HCT116 (cell line): ENCODE data around the gene TMEM255A. TPM values are rescaled to one million over a fixed set of nuclear protein-coding genes. Genes with fewer than 3 reads are reported as not detected.

Experiments
- ATAC-seq: fragments of 200-7000 bp; cut with Tn5 transposase; 2 replicates; pipeline ENCODE4 v1.9.1; 2020; ENCODE audit warnings: mild to moderate bottlenecking, moderate library complexity
- BruUV-seq: library from RNA; stranded (reverse); fragments of 400-500 nt; replicated peaks from 2 replicates; lab custom pipeline; 2021; lab: Mats Ljungman, UMichigan
- CTCF ChIA-PET: fragments of 300-600 bp; sonication (Branson Sonifier 250); formaldehyde crosslinking; loops from one replicate; lab custom pipeline; 2021; ENCODE audit warnings: antibody characterized with exemption; lab: Charles Lee
- POLR2A ChIA-PET: fragments of 300-600, 350-600 bp; sonication (Branson Sonifier 250); formaldehyde crosslinking; loops from one replicate; lab custom pipeline; 2021; ENCODE audit warnings: antibody characterized with exemption; lab: Charles Lee
- RAD21 ChIA-PET, 2 experiments: fragments of 300-600 bp; sonication (Branson Sonifier 250); formaldehyde crosslinking; loops; one replicate each; lab custom pipeline; 2023; ENCODE audit warnings: low total read pairs in 2 of 2; ENCODE audit not compliant: uncharacterized antibody in 2 of 2, unreplicated experiment in 2 of 2, low non-redundant PET in 1 of 2; lab: Charles Lee
- DNase-seq: peaks from one replicate; pipeline ENCODE4 v3.0.0-alpha.2; 2010; ENCODE audit warnings: low read depth, low spot score
- H2AFZ ChIP-seq: fragments of 200-600 bp; shearing (Covaris generic), sonication (generic); 2 replicates; pipeline ENCODE4 v1.6.1; 2017; ENCODE audit warnings: low read depth, mixed run types, mixed read lengths, antibody characterized with exemption, low read length; ENCODE audit not compliant: poor library complexity, severe bottlenecking
- H3K27ac ChIP-seq: 2 replicates; pipeline ENCODE4 v1.5.1; 2012; ENCODE audit warnings: low read depth, low read length
- H3K27me3 ChIP-seq: fragments of 200-600 bp; sonication (generic); 2 replicates; pipeline ENCODE4 v1.6.1; 2016; ENCODE audit warnings: mixed run types, low read length, mixed read lengths; ENCODE audit not compliant: insufficient read depth
- H3K36me3 ChIP-seq, 2 experiments: fragments of 200-500 bp in 1 of 2; fragments of 200-600 bp in 1 of 2; sonication (Bioruptor generic) in 1 of 2; sonication (generic) in 1 of 2; 2 replicates each; pipeline versions ENCODE4 v1.5.1 to v1.6.1; 2014 to 2016; ENCODE audit warnings: low read length in 2 of 2, inconsistent platforms in 1 of 2, mixed read lengths in 1 of 2, mixed run types in 1 of 2; ENCODE audit not compliant: insufficient read depth in 2 of 2, control insufficient read depth in 1 of 2
- H3K4me1 ChIP-seq, 2 experiments: fragments of 200-600 bp in 1 of 2; sonication (generic) in 1 of 2; 2 replicates each; pipeline versions ENCODE4 v1.5.1 to v1.6.1; 2012 to 2017; ENCODE audit warnings: low read length in 2 of 2, inconsistent platforms in 1 of 2, mild to moderate bottlenecking in 1 of 2, mixed read lengths in 1 of 2, mixed run types in 1 of 2, moderate library complexity in 1 of 2; ENCODE audit not compliant: insufficient read depth in 2 of 2, control insufficient read depth in 1 of 2
- H3K4me2 ChIP-seq: fragments of 200-600 bp; sonication (generic); 2 replicates; pipeline ENCODE4 v1.6.1; 2017; ENCODE audit warnings: mixed run types, low read length, mixed read lengths
- H3K4me3 ChIP-seq, 2 experiments: fragments of 200-600 bp in 1 of 2; sonication (generic) in 1 of 2; replicated peaks in 1 of 2; 2 replicates each; pipeline ENCODE4 v1.5.1; 2011 to 2016; ENCODE audit warnings: low read length in 2 of 2, control low read depth in 1 of 2, low read depth in 1 of 2, mild to moderate bottlenecking in 1 of 2, mixed read lengths in 1 of 2, mixed run types in 1 of 2
- H3K79me2 ChIP-seq: fragments of 200-600 bp; sonication (generic); 2 replicates; pipeline ENCODE4 v1.6.1; 2017; ENCODE audit warnings: mild to moderate bottlenecking, mixed run types, low read length, moderate library complexity, mixed read lengths; ENCODE audit not compliant: insufficient read depth
- H3K9ac ChIP-seq: fragments of 200-600 bp; sonication (generic); 2 replicates; pipeline ENCODE4 v1.6.1; 2016; ENCODE audit warnings: low read length, mixed read lengths
- H3K9me2 ChIP-seq: fragments of 200-600 bp; sonication (generic), shearing (Covaris generic); 2 replicates; pipeline ENCODE4 v1.6.1; 2017; ENCODE audit warnings: mixed run types, mild to moderate bottlenecking, moderate library complexity; ENCODE audit not compliant: insufficient read depth
- H3K9me3 ChIP-seq, 2 experiments: fragments of 200-500 bp in 1 of 2; fragments of 200-600 bp in 1 of 2; sonication (Bioruptor generic) in 1 of 2; sonication (generic) in 1 of 2; 2 replicates each; pipeline ENCODE4 v1.6.1; 2014 to 2017; ENCODE audit warnings: low read length in 2 of 2, mixed read lengths in 2 of 2, inconsistent platforms in 1 of 2, low read depth in 1 of 2, mild to moderate bottlenecking in 1 of 2, mixed run types in 1 of 2, moderate library complexity in 1 of 2; ENCODE audit not compliant: control insufficient read depth in 1 of 2, insufficient read depth in 1 of 2
- H4K20me1 ChIP-seq: fragments of 200-600 bp; sonication (generic), shearing (Covaris generic); 2 replicates; pipeline ENCODE4 v1.6.1; 2017; ENCODE audit warnings: mixed run types, mild to moderate bottlenecking, moderate library complexity; ENCODE audit not compliant: insufficient read depth
- CBX3 ChIP-seq: IDR thresholded peaks from 2 replicates; pipeline ENCODE4 v1.6.1; 2012; ENCODE audit warnings: low read depth
- CEBPB ChIP-seq: IDR thresholded peaks from 2 replicates; pipeline ENCODE4 v1.6.1; 2012; ENCODE audit warnings: low read depth
- EZH2 ChIP-seq: fragments of 200-600 bp; sonication (generic); IDR thresholded peaks from 2 replicates; pipeline ENCODE4 v1.6.1; 2017; ENCODE audit warnings: antibody characterized with exemption, mixed run types
- FOSL1 ChIP-seq: IDR thresholded peaks from 2 replicates; pipeline ENCODE4 v1.6.1; 2012; ENCODE audit warnings: low read depth
- POLR2AphosphoS5 ChIP-seq: IDR thresholded peaks from 2 replicates; pipeline ENCODE4 v1.6.1; 2011; ENCODE audit warnings: mild to moderate bottlenecking, low read depth, low read length, moderate library complexity
- SRF ChIP-seq: IDR thresholded peaks from 2 replicates; pipeline ENCODE4 v1.6.1; 2012; ENCODE audit warnings: low read depth
- YY1 ChIP-seq: IDR thresholded peaks from 2 replicates; pipeline ENCODE4 v1.6.1; 2011; ENCODE audit warnings: low read length, low read depth, moderate library complexity, mild to moderate bottlenecking; ENCODE audit not compliant: insufficient replicate concordance; ENCODE audit errors: extremely low read depth
- intact Hi-C: fragments of 100-400 bp; cut with micrococcal nuclease; formaldehyde crosslinking; loops from 2 replicates; pipeline ENCODE4 v1.10.0; 2022
- total RNA-seq: library from RNA; stranded (reverse); gene quantifications from one replicate; pipeline ENCODE4 v1.2.1, GENCODE V29; 2021; ENCODE audit not compliant: unreplicated experiment

The TMEM255A gene
- total RNA-seq, 1 experiment from 2014 or later = not detected

DNA sequence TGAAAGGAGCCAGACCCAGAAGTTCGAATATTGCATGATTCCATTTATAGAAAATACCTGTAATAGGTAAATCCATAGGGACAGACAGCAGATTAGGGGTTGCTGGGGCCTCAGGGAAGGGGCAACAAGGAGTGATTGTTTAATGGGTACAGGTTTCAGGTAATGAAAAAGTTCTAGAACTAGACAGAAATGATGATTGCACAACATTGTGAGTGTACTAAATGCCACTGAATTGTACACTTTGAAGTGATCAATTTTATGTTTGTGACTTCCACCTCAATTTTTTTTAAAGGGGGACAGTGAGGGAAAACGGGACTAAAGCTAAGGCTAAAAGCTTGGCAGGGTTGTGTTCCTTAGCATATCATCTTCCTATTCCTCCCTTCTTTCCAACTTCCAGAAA lies 37.1 kb downstream of the TMEM255A start:
- ATAC-seq = no peak
- no peak for TF ChIP-seq CBX3
- no peak for TF ChIP-seq YY1
- TF ChIP-seq CEBPB = no peak
- ChIA-PET POLR2A (no interaction called here), RAD21 (no interaction called here), CTCF (no interaction called here)
- H3K36me3 ChIP-seq = no peaks in the 10 kb centered on the region
- H3K9me2 ChIP-seq = no peaks in the 10 kb centered on the region
- H3K4me2 ChIP-seq = no peak overlapping the region
- no peaks in the 10 kb centered on the region for H3K4me1 ChIP-seq
- H4K20me1 ChIP-seq = no peaks in the 10 kb centered on the region
- DNase-seq = no peak
- H3K9me3 ChIP-seq = no peaks in the 10 kb centered on the region
- no peak overlapping the region for H2AFZ ChIP-seq
- no peak overlapping the region for H3K4me3 ChIP-seq
- BruUV-seq = no TSS peak
- H3K27me3 ChIP-seq = no peaks in the 10 kb centered on the region
- H3K27ac ChIP-seq = no peak overlapping the region
- no peaks in the 10 kb centered on the region for H3K79me2 ChIP-seq
- intact Hi-C loops = no loop called here
- H3K9ac ChIP-seq = no peak overlapping the region

DNA sequence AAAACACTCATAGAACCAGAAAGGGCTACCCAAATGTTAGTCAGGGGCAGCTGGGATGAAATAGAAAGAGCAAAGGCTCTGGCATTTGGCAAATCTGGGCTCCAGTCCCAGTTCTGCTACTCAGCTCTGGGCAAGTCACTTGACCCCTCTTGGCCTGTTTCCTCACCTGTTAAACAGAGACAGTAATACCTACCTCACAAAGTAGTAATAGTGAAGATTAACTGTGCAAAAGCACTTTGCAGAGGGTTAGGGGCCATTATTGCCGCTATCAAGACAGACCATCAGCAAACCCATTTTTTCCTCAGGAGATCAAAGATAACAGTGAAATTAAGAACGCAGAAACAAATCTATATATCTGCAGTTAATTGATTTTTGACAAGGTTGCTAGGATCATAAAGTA lies 40.0 kb downstream of the TMEM255A start:
- no peaks in the 10 kb centered on the region for H3K9me3 ChIP-seq
- no peak for DNase-seq
- no peaks in the 10 kb centered on the region for H3K79me2 ChIP-seq
- H2AFZ ChIP-seq = no peak overlapping the region
- RAD21 ChIA-PET = no interaction called here
- H3K27me3 ChIP-seq = no peaks in the 10 kb centered on the region
- intact Hi-C loops = no loop called here
- no peak overlapping the region for H3K9ac ChIP-seq
- BruUV-seq = no TSS peak
- no peak overlapping the region for H3K4me3 ChIP-seq
- CTCF ChIA-PET = no interaction called here
- no peak overlapping the region for H3K27ac ChIP-seq
- no peak for TF ChIP-seq SRF
- TF ChIP-seq EZH2 = no peak
- no peak for TF ChIP-seq POLR2AphosphoS5
- TF ChIP-seq FOSL1 = no peak
- no peak for TF ChIP-seq YY1
- TF ChIP-seq CBX3 = no peak
- POLR2A ChIA-PET = no interaction called here
- no peak overlapping the region for H3K4me2 ChIP-seq
- H3K9me2 ChIP-seq = no peaks in the 10 kb centered on the region
- no peaks in the 10 kb centered on the region for H3K4me1 ChIP-seq
- H4K20me1 ChIP-seq = no peaks in the 10 kb centered on the region
- no peaks in the 10 kb centered on the region for H3K36me3 ChIP-seq
- no peak for ATAC-seq
